Vagina (tissue), 2 donors: ENCODE results near the gene TBC1D14. TPM values are rescaled to one million over a fixed set of nuclear protein-coding genes. Genes with fewer than 3 reads are reported as not detected.

Experiments
- DNase-seq, 2 donors: peaks; one replicate each; pipeline ENCODE4 v3.0.0-alpha.2; 2017; ENCODE audit errors: extremely low spot score in 2 of 2
- H3K27ac ChIP-seq: fragments of 200-600 bp; sonication (generic); one replicate; pipeline ENCODE4 v1.5.1; 2019
- H3K27me3 ChIP-seq: fragments of 200-600 bp; sonication (generic); one replicate; pipeline ENCODE4 v1.5.1; 2019
- H3K36me3 ChIP-seq, 2 donors: fragments of 200-600 bp; sonication (generic); one replicate each; pipeline ENCODE4 v1.5.1; 2017 to 2019
- H3K4me1 ChIP-seq: fragments of 200-600 bp; sonication (generic); one replicate; pipeline ENCODE4 v1.5.1; 2019
- H3K4me3 ChIP-seq, 2 donors: fragments of 200-600 bp; sonication (generic); 1 replicate in 1 of 2; 2 replicates in 1 of 2; pipeline ENCODE4 v1.5.1; 2016 to 2019
- H3K9me3 ChIP-seq: fragments of 200-600 bp; sonication (generic); one replicate; pipeline ENCODE4 v1.5.1; 2019
- CTCF ChIP-seq, 3 experiments: fragments of 450-650 bp in 2 of 3; fragments of 200-600 bp in 1 of 3; sonication (generic) in 1 of 3; IDR thresholded peaks; one replicate each; pipeline ENCODE4 v1.5.1; 2017 to 2019; ENCODE audit warnings: antibody characterized with exemption in 3 of 3, mild to moderate bottlenecking in 2 of 3, moderate library complexity in 2 of 3
- POLR2A ChIP-seq, 2 donors: fragments of 450-650 bp; IDR thresholded peaks; one replicate each; pipeline ENCODE4 v1.6.1; 2017; ENCODE audit warnings: antibody characterized with exemption in 2 of 2, mild to moderate bottlenecking in 2 of 2, moderate library complexity in 2 of 2
- POLR2AphosphoS5 ChIP-seq, 2 donors: sonication (generic); formaldehyde crosslinking; IDR thresholded peaks; one replicate each; pipeline ENCODE4 v1.9.0; 2017; ENCODE audit warnings: antibody characterized with exemption in 2 of 2, mild to moderate bottlenecking in 2 of 2, low read depth in 1 of 2; ENCODE audit not compliant: insufficient read depth in 1 of 2
- intact Hi-C: fragments of 100-400 bp; cut with DNase I; formaldehyde crosslinking; loops from one replicate; pipeline ENCODE4 v1.15.1; 2023
- total RNA-seq: library from RNA; depleted of rRNA; stranded (reverse); fragments of >200 nt; gene quantifications from one replicate; pipeline ENCODE4 v1.2.3, GENCODE V29; 2016

Gene TBC1D14
- total RNA-seq, 1 donor from 2014 or later, result 35.4 TPM

DNA sequence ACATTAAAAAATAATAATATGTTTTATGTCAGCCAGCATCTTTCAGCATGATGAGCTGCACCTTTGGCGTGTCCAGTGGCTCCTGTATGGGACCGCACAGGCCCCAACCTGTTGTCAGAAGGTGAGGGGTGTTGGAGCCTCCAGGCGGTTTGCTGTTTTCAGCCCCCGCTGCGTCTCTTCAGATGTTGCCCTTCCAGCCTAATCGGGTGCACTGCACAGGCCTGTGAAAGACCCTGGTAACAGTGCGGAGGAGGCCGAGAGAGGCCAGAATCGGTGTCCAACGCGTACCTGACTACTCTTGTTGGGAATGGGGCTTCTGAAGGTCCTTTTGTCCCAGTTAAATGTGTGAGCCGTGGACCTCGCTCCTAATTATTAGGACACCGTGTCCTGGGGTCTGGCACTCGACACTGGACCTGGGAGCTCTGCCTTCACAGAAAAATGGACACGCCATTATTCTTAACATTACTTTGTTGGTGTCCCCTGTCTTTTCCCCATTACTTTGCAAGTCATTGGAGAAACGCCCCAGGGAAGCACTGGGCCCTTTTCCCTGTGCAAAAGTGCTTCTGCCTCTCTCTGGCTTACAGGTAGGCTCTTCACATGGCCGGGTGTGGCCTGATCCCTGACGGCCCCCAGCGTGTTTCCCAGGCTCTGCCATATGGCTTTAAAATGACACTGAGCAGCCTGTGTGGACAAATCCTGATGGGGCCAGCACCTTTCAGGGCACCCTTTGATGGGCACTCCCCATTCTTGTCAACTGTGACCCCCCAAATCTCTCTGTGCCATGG, 51.2 kb downstream of the TBC1D14 start:
- intact Hi-C loops, result loop anchor here (5.0 kb wide), 1 partner anchor 1999 kb away; no protein-coding TSS in a partner anchor
- no peaks in the 10 kb centered on the region for H3K36me3 ChIP-seq
- no peaks in the 10 kb centered on the region for H3K27me3 ChIP-seq
- H3K4me1 ChIP-seq, result no peaks in the 10 kb centered on the region
- H3K9me3 ChIP-seq, result no peaks in the 10 kb centered on the region
- H3K27ac ChIP-seq, result no peak overlapping the region
- H3K4me3 ChIP-seq, result no peak overlapping the region
- TF ChIP-seq CTCF (IDR thresholded peaks at IDR 0.05), result no peak
- TF ChIP-seq POLR2AphosphoS5 (IDR thresholded peaks at IDR 0.05; ENCODE audit: insufficient read depth in 1 of 2, low read depth in 1 of 2), result no peak
- TF ChIP-seq POLR2A (IDR thresholded peaks at IDR 0.05), result no peak
- no peak for DNase-seq

GRCh38 chr4:6961496-6962210, 52.0 kb downstream of the TBC1D14 start:
- TF ChIP-seq POLR2AphosphoS5 (IDR thresholded peaks at IDR 0.05; ENCODE audit: insufficient read depth in 1 of 2, low read depth in 1 of 2) (no peak), POLR2A (IDR thresholded peaks at IDR 0.05) (no peak), CTCF (IDR thresholded peaks at IDR 0.05) (no peak)
- no peak for DNase-seq
- H3K27ac ChIP-seq, result no peak overlapping the region
- H3K36me3 ChIP-seq, result no peaks in the 10 kb centered on the region
- no peaks in the 10 kb centered on the region for H3K4me1 ChIP-seq
- H3K9me3 ChIP-seq, result no peaks in the 10 kb centered on the region
- H3K27me3 ChIP-seq, result no peaks in the 10 kb centered on the region
- no peak overlapping the region for H3K4me3 ChIP-seq
- intact Hi-C loops, result loop anchor here (5.0 kb wide), 1 partner anchor 1999 kb away; no protein-coding TSS in a partner anchor

DNA sequence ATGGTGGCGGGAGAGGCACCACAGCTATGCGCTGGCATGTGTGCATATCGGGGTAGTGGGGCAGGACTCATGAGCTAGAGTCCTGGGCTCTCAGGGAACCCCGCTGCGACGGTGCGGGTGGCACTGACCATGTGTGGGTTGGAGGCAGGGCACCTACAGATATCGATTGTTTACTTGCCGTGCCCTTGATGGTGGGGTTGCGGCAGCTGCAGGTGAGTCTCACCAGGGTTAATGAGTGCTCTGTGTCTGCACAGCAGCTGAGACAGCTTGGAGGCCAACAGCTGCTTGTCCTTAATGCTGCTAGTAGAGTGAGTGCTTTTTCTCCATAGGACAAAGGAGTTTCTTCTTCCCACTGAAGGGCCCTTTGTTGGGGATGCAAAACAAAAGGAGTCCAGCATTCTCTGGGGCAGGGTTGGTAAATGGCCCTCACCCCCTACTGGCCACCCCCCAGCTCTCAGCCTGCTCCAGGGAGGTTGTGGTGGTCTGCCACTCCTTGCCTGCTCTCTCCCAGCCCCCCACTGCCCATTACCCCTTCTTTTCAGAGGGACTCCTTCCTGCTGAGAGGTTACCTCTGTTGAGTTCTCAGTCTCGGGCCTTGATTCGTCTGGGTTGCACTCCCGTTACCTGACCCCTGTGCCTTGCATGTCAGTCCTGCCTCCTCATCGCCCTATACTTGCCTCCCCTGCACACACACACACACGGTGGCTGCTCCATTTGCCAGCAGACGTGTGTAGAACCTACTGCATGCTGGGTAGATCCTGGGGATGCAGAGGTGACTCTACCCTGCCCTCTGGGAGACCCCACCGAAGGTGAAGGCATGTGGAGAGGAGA, 52.8 kb downstream of the TBC1D14 start:
- H3K27ac ChIP-seq, result no peak overlapping the region
- DNase-seq, result no peak

GRCh38 chr4:6963139-6963611, 53.5 kb downstream of the TBC1D14 start:
- DNase-seq, result no peak
- H3K9me3 ChIP-seq, result no peaks in the 10 kb centered on the region
- H3K27me3 ChIP-seq, result no peaks in the 10 kb centered on the region
- no peak for TF ChIP-seq CTCF (IDR thresholded peaks at IDR 0.05)
- no peak for TF ChIP-seq POLR2AphosphoS5 (IDR thresholded peaks at IDR 0.05; ENCODE audit: insufficient read depth in 1 of 2, low read depth in 1 of 2)
- TF ChIP-seq POLR2A (IDR thresholded peaks at IDR 0.05), result no peak
- intact Hi-C loops, result loop anchor here (5.0 kb wide), 1 partner anchor 2001 kb away; no protein-coding TSS in a partner anchor
- peaks cover 0 to 7% of the 10 kb centered on the region in 2 donors for H3K36me3 ChIP-seq
- no peak overlapping the region for H3K27ac ChIP-seq
- H3K4me1 ChIP-seq, result no peaks in the 10 kb centered on the region
- no peak overlapping the region for H3K4me3 ChIP-seq

More for the DNA sequence above, 52.8 kb downstream of the TBC1D14 start:
- Histone ChIP-seq H3K4me3 (no peak overlapping the region), H3K4me1 (no peaks in the 10 kb centered on the region), H3K9me3 (no peaks in the 10 kb centered on the region), H3K36me3 (no peaks in the 10 kb centered on the region), H3K27me3 (no peaks in the 10 kb centered on the region)
- TF ChIP-seq POLR2AphosphoS5 (IDR thresholded peaks at IDR 0.05; ENCODE audit: insufficient read depth in 1 of 2, low read depth in 1 of 2) (no peak), CTCF (IDR thresholded peaks at IDR 0.05) (no peak), POLR2A (IDR thresholded peaks at IDR 0.05) (no peak)
- intact Hi-C loops, result loop anchor here (5.0 kb wide), 1 partner anchor 2000 kb away; no protein-coding TSS in a partner anchor
